ENCODE measurements around the gene IGLL5.
"Not testable (repeated sequence)": the region's sequence is repeated elsewhere in the genome, so short reads cannot be mapped to it uniquely, and the experiment has no call there.

GRCh38 chr22:22900527-22901205 lies 13.1 kb downstream of the IGLL5 start:
- TF ChIP-seq HEYL (CRISPR knock-in tag; IDR thresholded peaks at IDR 0.05); CTCF (IDR thresholded peaks at IDR 0.05); RAD21 (conservative IDR thresholded peaks at IDR 0.05 in 1 of 2, IDR thresholded peaks at IDR 0.05 in 1 of 2); POLR2AphosphoS2 (conservative IDR thresholded peaks at IDR 0.05; ENCODE audit: low read length): not testable (repeated sequence)
- TF ChIP-seq, protein P1, sequence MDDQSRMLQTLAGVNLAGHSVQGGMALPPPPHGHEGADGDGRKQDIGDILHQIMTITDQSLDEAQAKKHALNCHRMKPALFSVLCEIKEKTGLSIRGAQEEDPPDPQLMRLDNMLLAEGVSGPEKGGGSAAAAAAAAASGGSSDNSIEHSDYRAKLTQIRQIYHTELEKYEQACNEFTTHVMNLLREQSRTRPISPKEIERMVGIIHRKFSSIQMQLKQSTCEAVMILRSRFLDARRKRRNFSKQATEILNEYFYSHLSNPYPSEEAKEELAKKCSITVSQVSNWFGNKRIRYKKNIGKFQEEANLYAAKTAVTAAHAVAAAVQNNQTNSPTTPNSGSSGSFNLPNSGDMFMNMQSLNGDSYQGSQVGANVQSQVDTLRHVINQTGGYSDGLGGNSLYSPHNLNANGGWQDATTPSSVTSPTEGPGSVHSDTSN (IDR thresholded peaks at IDR 0.05) = not testable (repeated sequence)
- TF ChIP-seq, protein P2, sequence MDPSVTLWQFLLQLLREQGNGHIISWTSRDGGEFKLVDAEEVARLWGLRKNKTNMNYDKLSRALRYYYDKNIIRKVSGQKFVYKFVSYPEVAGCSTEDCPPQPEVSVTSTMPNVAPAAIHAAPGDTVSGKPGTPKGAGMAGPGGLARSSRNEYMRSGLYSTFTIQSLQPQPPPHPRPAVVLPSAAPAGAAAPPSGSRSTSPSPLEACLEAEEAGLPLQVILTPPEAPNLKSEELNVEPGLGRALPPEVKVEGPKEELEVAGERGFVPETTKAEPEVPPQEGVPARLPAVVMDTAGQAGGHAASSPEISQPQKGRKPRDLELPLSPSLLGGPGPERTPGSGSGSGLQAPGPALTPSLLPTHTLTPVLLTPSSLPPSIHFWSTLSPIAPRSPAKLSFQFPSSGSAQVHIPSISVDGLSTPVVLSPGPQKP (IDR thresholded peaks at IDR 0.05; ENCODE audit: low read depth, low read length) = not testable (repeated sequence)

All from A549 (cell line).